GM18868 (cell line): ENCODE data around the gene TNFSF13B.
A peak's percentile ranks its signal among the peaks of the same experiment; 100 is the strongest.
"Not testable (repeated sequence)": the region's sequence is repeated elsewhere in the genome, so short reads cannot be mapped to it uniquely, and the experiment has no call there.

Experiments
- ATAC-seq: cut with Tn5 transposase; IDR thresholded peaks from one replicate; pipeline ENCODE4 v1.9.1; 2021; ENCODE audit warnings: mild to moderate bottlenecking, moderate library complexity; ENCODE audit not compliant: unreplicated experiment

The TNFSF13B gene

DNA sequence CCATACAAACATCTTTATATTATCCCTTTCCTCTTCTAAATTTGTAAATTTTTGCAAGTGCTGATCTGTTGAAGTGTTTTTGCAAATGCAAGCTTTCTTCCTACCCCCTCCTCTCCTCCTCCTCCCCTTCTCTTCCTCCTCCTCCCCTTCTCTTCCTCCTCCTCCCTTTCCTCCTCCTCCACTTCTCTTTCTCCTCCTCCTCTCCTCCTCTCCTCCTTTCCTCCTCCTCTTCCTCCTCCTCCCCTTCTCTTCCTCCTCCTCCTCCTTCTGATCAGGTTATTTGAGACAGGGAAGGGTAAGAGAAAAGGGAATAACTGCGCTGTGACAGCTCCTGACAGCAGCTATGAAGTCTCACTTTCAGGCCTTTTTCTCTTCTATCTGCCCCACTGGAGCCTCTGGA is 8.9 kb downstream of the TNFSF13B start:
- ATAC-seq: no peak

- ATAC-seq: no peak
These were observed 12.4 kb downstream of the TNFSF13B start for GRCh38 chr13:108281901-108282300.

DNA sequence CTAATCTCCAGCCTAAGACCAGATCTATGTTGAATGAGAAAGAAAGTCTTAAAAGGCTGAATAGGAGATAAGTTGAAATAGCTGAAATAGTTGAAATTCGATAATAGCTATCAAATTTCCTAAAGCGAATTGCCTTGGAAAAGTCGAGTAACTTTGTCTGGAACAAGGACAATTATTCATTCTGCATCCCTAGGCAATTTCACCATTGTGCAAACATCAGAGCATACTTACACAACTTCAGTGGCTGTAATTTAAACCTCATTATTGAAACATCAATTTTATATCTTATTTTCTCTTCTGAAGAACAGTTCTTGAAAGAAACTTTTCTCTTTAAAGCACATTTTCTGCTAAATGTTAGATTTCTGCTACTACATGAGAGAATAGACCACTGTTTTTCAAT is 13.6 kb downstream of the TNFSF13B start:
- ATAC-seq: no peak

- ATAC-seq: no peak
These were observed 19.2 kb downstream of the TNFSF13B start for GRCh38 chr13:108288741-108289140.

DNA sequence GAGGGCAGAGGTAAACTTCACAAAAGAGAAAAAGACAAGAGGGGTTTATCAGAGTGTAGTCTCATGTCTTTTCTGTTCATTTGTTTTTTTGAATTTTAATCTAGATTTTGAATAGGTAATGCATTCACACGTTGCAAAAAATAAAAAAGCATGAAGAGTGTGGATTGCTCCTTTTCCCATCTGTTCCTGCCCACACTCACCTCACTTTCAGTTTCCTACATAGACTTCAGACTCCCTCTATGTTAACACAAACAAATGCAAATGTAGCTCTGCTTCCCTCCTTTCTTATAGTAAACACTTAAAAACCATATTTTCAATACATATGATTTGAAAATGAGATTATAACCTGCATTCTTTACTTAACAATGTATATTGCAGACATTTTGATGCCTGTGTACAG is 20.3 kb downstream of the TNFSF13B start:
- ATAC-seq: no peak

- no peak for ATAC-seq
These were observed 27.6 kb downstream of the TNFSF13B start for GRCh38 chr13:108297114-108297513.

- no peak for ATAC-seq
These were observed 32.8 kb downstream of the TNFSF13B start for GRCh38 chr13:108302279-108302678.

DNA sequence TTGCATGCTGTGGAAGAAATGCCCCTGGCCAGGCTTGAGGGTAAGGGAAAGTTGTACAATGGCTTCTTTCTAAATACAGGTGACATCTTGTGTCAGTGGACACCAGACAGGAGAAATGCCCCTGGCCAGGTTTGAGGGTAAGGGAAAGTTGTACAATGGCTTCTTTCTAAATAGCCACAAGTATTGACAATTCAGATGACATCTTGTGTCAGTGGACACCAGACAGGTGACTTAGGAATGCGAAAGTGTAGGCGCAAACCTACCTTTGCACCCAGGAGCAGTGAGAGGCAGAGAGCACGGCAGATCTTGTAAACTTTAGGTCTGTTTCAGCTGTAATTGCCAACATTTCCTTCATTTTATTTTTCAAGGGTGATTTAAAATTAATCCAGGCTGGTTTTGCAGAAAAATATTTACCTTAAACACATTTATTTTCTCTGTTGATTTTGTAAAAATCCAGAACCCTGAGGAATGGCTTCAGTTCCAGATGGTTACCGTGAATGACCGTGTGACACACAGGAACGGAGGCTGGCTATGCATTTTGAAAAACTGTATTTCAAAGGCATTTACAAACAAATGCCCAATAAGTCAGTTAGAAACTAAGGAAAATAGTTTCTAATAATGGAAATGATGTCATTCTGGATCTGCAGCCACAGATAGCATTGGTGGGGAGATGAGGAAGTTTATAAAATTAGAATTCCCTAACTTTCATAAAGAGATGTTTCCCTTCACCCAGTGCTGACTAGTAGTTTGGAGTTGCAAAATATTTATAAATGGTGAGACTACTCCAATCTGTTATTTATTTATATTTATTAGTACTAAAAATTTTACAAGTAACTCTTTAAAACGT is 34.9 kb downstream of the TNFSF13B start:
- no peak for ATAC-seq

- peak; percentile 52 for ATAC-seq
These were observed 36.1 kb downstream of the TNFSF13B start for GRCh38 chr13:108305655-108306054.

GRCh38 chr13:108306860-108307259 is 37.3 kb downstream of the TNFSF13B start:
- no peak for ATAC-seq

- not testable (repeated sequence) for ATAC-seq
These were observed 42.1 kb downstream of the TNFSF13B start for GRCh38 chr13:108311596-108311995.

DNA sequence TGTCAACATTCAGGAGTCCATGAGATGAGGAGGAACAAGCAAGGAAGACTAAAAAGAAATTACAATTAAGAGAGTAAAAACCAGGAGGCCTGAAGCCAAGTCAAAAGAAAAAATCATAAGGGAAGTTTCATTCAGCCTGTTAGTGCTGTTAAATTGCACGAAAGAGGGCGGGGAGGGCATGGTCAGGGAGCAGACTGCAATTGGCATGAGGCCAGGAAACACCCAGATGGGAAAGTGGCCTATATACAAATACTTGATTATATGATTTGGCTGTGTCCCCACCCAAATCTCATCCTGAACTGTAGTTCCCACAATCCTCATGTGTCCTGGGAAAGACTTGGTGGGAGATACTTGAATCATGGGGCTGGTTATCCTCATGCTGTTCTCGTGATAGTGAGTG is 43.9 kb downstream of the TNFSF13B start:
- no peak for ATAC-seq

DNA sequence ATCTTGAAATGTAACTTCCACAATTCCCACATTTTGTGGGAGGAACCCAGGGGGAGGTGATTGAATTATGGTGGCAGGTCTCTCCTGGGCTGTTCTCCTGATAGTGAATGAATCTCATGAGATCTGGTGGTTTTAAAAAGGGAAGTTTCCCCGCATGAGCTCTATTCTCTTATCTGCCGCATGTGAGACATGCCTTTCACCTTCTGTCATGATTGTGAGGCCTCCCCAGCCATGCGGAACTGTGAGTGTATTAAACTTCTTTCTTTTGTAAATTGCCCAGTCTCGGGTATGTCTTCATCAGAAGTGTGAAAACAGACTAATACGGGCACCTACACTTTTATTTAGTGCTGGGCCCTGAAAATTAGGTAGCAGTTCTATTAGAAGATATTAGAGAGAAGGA is 45.8 kb downstream of the TNFSF13B start:
- peak; percentile 94 for ATAC-seq

- ATAC-seq: peak; percentile 4
These were observed 46.5 kb downstream of the TNFSF13B start for GRCh38 chr13:108315991-108316390.

DNA sequence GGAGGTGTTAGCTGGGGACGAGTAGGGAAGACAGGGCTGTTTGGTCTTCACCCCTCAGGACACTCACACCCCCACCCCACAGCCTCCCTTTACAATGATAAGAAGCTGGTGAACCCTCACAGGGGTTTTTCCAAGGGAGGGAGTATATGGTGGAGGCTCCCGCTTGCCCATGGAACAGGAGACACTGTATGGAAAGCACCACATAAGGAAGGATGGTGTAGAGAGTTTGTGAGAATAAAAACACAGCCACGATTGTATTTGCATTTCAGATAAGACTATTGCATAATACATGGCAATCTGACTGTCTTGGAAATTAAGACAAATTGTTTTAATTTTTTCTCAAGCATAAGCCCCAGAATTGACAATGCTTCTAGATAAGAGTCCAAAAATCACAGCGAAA is 46.9 kb downstream of the TNFSF13B start:
- ATAC-seq: no peak

GRCh38 chr13:108322206-108322824 is 52.8 kb downstream of the TNFSF13B start:
- ATAC-seq: peak; percentile 62

GRCh38 chr13:108323031-108323430 is 53.5 kb downstream of the TNFSF13B start:
- no peak for ATAC-seq

GRCh38 chr13:108325863-108326262 is 56.3 kb downstream of the TNFSF13B start:
- ATAC-seq: no peak

GRCh38 chr13:108326309-108326708 is 56.8 kb downstream of the TNFSF13B start:
- ATAC-seq: peak; percentile 97

- no peak for ATAC-seq
These were observed 59.3 kb downstream of the TNFSF13B start for GRCh38 chr13:108328848-108329247.

DNA sequence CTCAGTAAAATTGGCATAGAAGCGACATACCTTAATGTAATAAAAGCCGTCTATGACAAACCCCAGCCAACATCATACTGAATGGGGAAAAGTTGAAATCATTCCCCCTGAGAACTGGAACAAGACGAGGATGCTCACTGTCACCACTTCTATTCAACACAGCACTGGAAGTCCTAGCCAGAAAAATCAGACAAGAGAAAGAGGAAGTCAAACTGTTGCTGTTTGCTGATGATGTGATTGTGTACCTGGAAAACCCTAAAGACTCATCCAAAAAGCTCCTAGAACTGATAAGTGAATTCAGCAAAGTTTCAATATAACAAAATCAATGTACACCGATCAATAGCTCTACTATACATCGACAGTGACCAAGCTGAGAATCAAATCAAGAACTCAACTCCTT is 63.3 kb downstream of the TNFSF13B start:
- no peak for ATAC-seq
